Measurements from ENCODE around the gene C3orf20. TPM values are rescaled to one million over a fixed set of nuclear protein-coding genes. Genes with fewer than 3 reads are reported as not detected.

The C3orf20 gene
- total RNA-seq, 1 experiment from 2014 or later, result not detected

- TF ChIP-seq ARID4B (CRISPR knock-in tag; IDR thresholded peaks at IDR 0.05; ENCODE audit: borderline replicate concordance), result no peak
- TF ChIP-seq ZNF416 (CRISPR knock-in tag; IDR thresholded peaks at IDR 0.05), result no peak
- TF ChIP-seq GRHL2 (CRISPR knock-in tag; IDR thresholded peaks at IDR 0.05; ENCODE audit: insufficient replicate concordance, severe bottlenecking), result no peak
- no peak for TF ChIP-seq PRDM15 (CRISPR knock-in tag; IDR thresholded peaks at IDR 0.05)
- TF ChIP-seq ESRRA (CRISPR knock-in tag; IDR thresholded peaks at IDR 0.05; ENCODE audit: borderline replicate concordance), result no peak
- TF ChIP-seq IRF1 (CRISPR knock-in tag; IDR thresholded peaks at IDR 0.05), result no peak
- no peak for TF ChIP-seq FOXP1 (CRISPR knock-in tag; IDR thresholded peaks at IDR 0.05; ENCODE audit: borderline replicate concordance)
- TF ChIP-seq ATF2 (CRISPR knock-in tag; IDR thresholded peaks at IDR 0.05; ENCODE audit: borderline replicate concordance, low read depth), result no peak
- no peak for TF ChIP-seq ZNF263 (CRISPR knock-in tag; IDR thresholded peaks at IDR 0.05; ENCODE audit: low read depth)
These were observed 49.5 kb upstream of the C3orf20 start (continued) for GRCh38 chr3:14625443-14625842.

GRCh38 chr3:14627815-14628214, 47.1 kb upstream of the C3orf20 start:
- DNase-seq (ENCODE audit: low spot score) (no peak), ATAC-seq (no peak)
- Mint-ChIP-seq H3K27ac (no peak overlapping the region), H3K36me3 (no peaks in the 10 kb centered on the region), H3K27me3 (ENCODE audit: low read depth) (0 out of 2 replicates have a peak, but pooled peaks cover 3% of the 10 kb centered on the region), H3K4me1 (peaks cover 26% of the 10 kb centered on the region), H3K9me3 (peaks cover 9% of the 10 kb centered on the region), H3K4me3 (no peak overlapping the region)
- ChIA-PET POLR2A (no interaction called here), CTCF (interaction anchor here (1.8 kb wide), 1 partner anchor 425 kb away, joined by 6 read pairs; no protein-coding TSS in a partner anchor)
- peak; percentile 61 for TF ChIP-seq USF2 (CRISPR knock-in tag; IDR thresholded peaks at IDR 0.05)
- no peak for TF ChIP-seq TCF7 (CRISPR knock-in tag; IDR thresholded peaks at IDR 0.05; ENCODE audit: low read depth)
- TF ChIP-seq USF1 (CRISPR knock-in tag; IDR thresholded peaks at IDR 0.05), result peak; percentile 40; the same call in 1 of the 2 replicates
- no peak for TF ChIP-seq GABPB1 (CRISPR knock-in tag; IDR thresholded peaks at IDR 0.05)

Measured in WTC11 (cell line).